AG04449 (cell line): ENCODE measurements around the gene USP15.

Experiments used
- CTCF ChIA-PET: fragments of 350-600 bp; formaldehyde crosslinking; extraction: SDS; loops from one replicate; lab custom pipeline; 2021; ENCODE audit warnings: antibody characterized with exemption; lab: Yijun Ruan, JAX
- POLR2A ChIA-PET: fragments of 400-600, 350-600 bp; formaldehyde crosslinking; extraction: SDS; loops from one replicate; lab custom pipeline; 2020; ENCODE audit warnings: antibody characterized with exemption, inconsistent platforms; lab: Yijun Ruan, JAX
- DNase-seq: peaks from one replicate; pipeline ENCODE4 v3.0.0-alpha.2; 2010; ENCODE audit warnings: low read depth, low spot score
- H3K4me3 ChIP-seq: 2 replicates; pipeline ENCODE4 v1.5.1; 2011; ENCODE audit warnings: low read depth, mild to moderate bottlenecking, control low read depth, low read length
- CTCF ChIP-seq: IDR thresholded peaks from one replicate; pipeline ENCODE4 v1.5.1; 2011; ENCODE audit warnings: mild to moderate bottlenecking, moderate library complexity, low read length, control low read depth, inconsistent platforms; ENCODE audit not compliant: insufficient read depth; ENCODE audit errors: missing control alignments

USP15 gene

GRCh38 chr12:62217466-62218194, 42.6 kb upstream of the USP15 start:
- TF ChIP-seq CTCF = no peak

GRCh38 chr12:62221107-62221506, 39.1 kb upstream of the USP15 start:
- DNase-seq = no peak
- H3K4me3 ChIP-seq = no peak overlapping the region
- POLR2A ChIA-PET = no interaction called here
- no peak for TF ChIP-seq CTCF
- CTCF ChIA-PET = interaction anchor here (1.7 kb wide), 1 partner anchor 11 kb away, joined by 4 read pairs; no protein-coding TSS in a partner anchor

More at GRCh38 chr12:62217466-62218194, 42.6 kb upstream of the USP15 start:
- POLR2A ChIA-PET = no interaction called here
- CTCF ChIA-PET = interaction anchor here (1.8 kb wide), 1 partner anchor 8 kb away, joined by 7 read pairs; no protein-coding TSS in a partner anchor
- no peak overlapping the region for H3K4me3 ChIP-seq
- DNase-seq = no peak

GRCh38 chr12:62224601-62225000, 35.6 kb upstream of the USP15 start:
- ChIA-PET CTCF (interaction anchor here (1.3 kb wide), 1 partner anchor 15 kb away, joined by 3 read pairs; no protein-coding TSS in a partner anchor), POLR2A (no interaction called here)
- H3K4me3 ChIP-seq = no peak overlapping the region
- no peak for TF ChIP-seq CTCF
- no peak for DNase-seq

GRCh38 chr12:62227091-62227490, 33.1 kb upstream of the USP15 start:
- ChIA-PET POLR2A (no interaction called here), CTCF (no interaction called here)
- no peak for DNase-seq
- no peak overlapping the region for H3K4me3 ChIP-seq
- no peak for TF ChIP-seq CTCF

GRCh38 chr12:62230652-62231051, 29.6 kb upstream of the USP15 start:
- POLR2A ChIA-PET = no interaction called here
- CTCF ChIA-PET = no interaction called here
- no peak for TF ChIP-seq CTCF
- no peak for DNase-seq
- no peak overlapping the region for H3K4me3 ChIP-seq

GRCh38 chr12:62232143-62232729, 28.0 kb upstream of the USP15 start:
- H3K4me3 ChIP-seq = no peak overlapping the region
- CTCF ChIA-PET = no interaction called here
- no peak for TF ChIP-seq CTCF

More at GRCh38 chr12:62232143-62232729, 28.0 kb upstream of the USP15 start:
- POLR2A ChIA-PET = no interaction called here
- no peak for DNase-seq
